GM04503 (cell line): ENCODE data around the gene NADSYN1.
"Not testable (repeated sequence)": the region's sequence is repeated elsewhere in the genome, so short reads cannot be mapped to it uniquely, and the experiment has no call there.

Experiments used
- DNase-seq: peaks from one replicate; pipeline ENCODE4 v3.0.0-alpha.2; 2012; ENCODE audit warnings: low read depth

Gene NADSYN1

GRCh38 chr11:71527576-71528210 lies 74.7 kb downstream of the NADSYN1 start:
- DNase-seq = no peak

- no peak for DNase-seq
Measured at GRCh38 chr11:71530602-71531001, 77.6 kb downstream of the NADSYN1 start.

- no peak for DNase-seq
Measured at GRCh38 chr11:71532036-71532610, 79.1 kb downstream of the NADSYN1 start.

- not testable (repeated sequence) for DNase-seq
Measured at GRCh38 chr11:71534711-71535608, 82.0 kb downstream of the NADSYN1 start.

GRCh38 chr11:71535825-71536224 lies 82.8 kb downstream of the NADSYN1 start:
- DNase-seq = no peak

- DNase-seq = no peak
Measured at GRCh38 chr11:71537537-71537936, 84.5 kb downstream of the NADSYN1 start.

GRCh38 chr11:71537977-71538665 lies 85.1 kb downstream of the NADSYN1 start, which contains the start of gene KRTAP5-8:
KRTAP5-8 (plus strand) TSS chr11:71538025; CDS start chr11:71538056, 31 bp downstream.
- not testable (repeated sequence) for DNase-seq

- no peak for DNase-seq
Measured at GRCh38 chr11:71538666-71538990, 85.6 kb downstream of the NADSYN1 start.

- DNase-seq = no peak
Measured at GRCh38 chr11:71539017-71539416, 86.0 kb downstream of the NADSYN1 start.

- not testable (repeated sequence) for DNase-seq
Measured at GRCh38 chr11:71539971-71540370, 87.0 kb downstream of the NADSYN1 start.

GRCh38 chr11:71540521-71541304 lies 87.7 kb downstream of the NADSYN1 start:
- not testable (repeated sequence) for DNase-seq

GRCh38 chr11:71542382-71542781 lies 89.4 kb downstream of the NADSYN1 start:
- DNase-seq = no peak

- DNase-seq = no peak
Measured at GRCh38 chr11:71542879-71543777, 90.1 kb downstream of the NADSYN1 start.

GRCh38 chr11:71543866-71544265 lies 90.9 kb downstream of the NADSYN1 start:
- no peak for DNase-seq

- DNase-seq = no peak
Measured at GRCh38 chr11:71544525-71545214, 91.7 kb downstream of the NADSYN1 start.

- no peak for DNase-seq
Measured at GRCh38 chr11:71545405-71545966, 92.5 kb downstream of the NADSYN1 start.

- no peak for DNase-seq
Measured at GRCh38 chr11:71548120-71548519, 95.1 kb downstream of the NADSYN1 start, which contains the start of gene KRTAP5-9. KRTAP5-9 (plus strand) TSS chr11:71548420; CDS start chr11:71548658, 238 bp downstream.

GRCh38 chr11:71548716-71549151 lies 95.7 kb downstream of the NADSYN1 start:
- no peak for DNase-seq
